Stimulated activated CD8-positive, alpha-beta memory T cell treated with anti-CD3 and anti-CD28 coated beads, Interleukin-4, amount 100 ng/mL, for 24 hours (primary cell): Measurements from ENCODE around the gene RCAN1.
"Not testable (repeated sequence)": the region's sequence is repeated elsewhere in the genome, so short reads cannot be mapped to it uniquely, and the experiment has no call there.

Experiments
- DNase-seq: peaks from one replicate; pipeline ENCODE4 v3.0.0-alpha.2; 2020; ENCODE audit warnings: low read depth

RCAN1 gene

GRCh38 chr21:34514576-34515115, 100.3 kb downstream of the RCAN1 start:
- DNase-seq, result no peak

- DNase-seq, result no peak
Observed at GRCh38 chr21:34513129-34513675, 101.7 kb downstream of the RCAN1 start.

- no peak for DNase-seq
Observed at GRCh38 chr21:34511787-34512455, 103.0 kb downstream of the RCAN1 start, which contains the start of gene KCNE1. Gene KCNE1 (minus strand): TSS chr21:34512210. CDS start chr21:34449634, 62,576 bp downstream.

- no peak for DNase-seq
Observed at GRCh38 chr21:34511181-34511580, 103.7 kb downstream of the RCAN1 start.

GRCh38 chr21:34510148-34511142, 104.5 kb downstream of the RCAN1 start:
- DNase-seq, result peak; percentile 32

- DNase-seq, result no peak
Observed at GRCh38 chr21:34509151-34509550, 105.8 kb downstream of the RCAN1 start.

GRCh38 chr21:34504595-34504994, 110.3 kb downstream of the RCAN1 start:
- no peak for DNase-seq

- DNase-seq, result no peak
Observed at GRCh38 chr21:34502480-34503106, 112.3 kb downstream of the RCAN1 start.

- no peak for DNase-seq
Observed at GRCh38 chr21:34501716-34502115, 113.2 kb downstream of the RCAN1 start.

- DNase-seq, result no peak
Observed at GRCh38 chr21:34500191-34500590, 114.7 kb downstream of the RCAN1 start.

- DNase-seq, result no peak
Observed at GRCh38 chr21:34499116-34499515, 115.8 kb downstream of the RCAN1 start.

GRCh38 chr21:34498623-34499022, 116.3 kb downstream of the RCAN1 start:
- no peak for DNase-seq

- DNase-seq, result not testable (repeated sequence)
Observed at GRCh38 chr21:34483854-34484253, 131.1 kb downstream of the RCAN1 start.

- DNase-seq, result not testable (repeated sequence)
Observed at GRCh38 chr21:34483435-34483834, 131.5 kb downstream of the RCAN1 start.

- DNase-seq, result not testable (repeated sequence)
Observed at GRCh38 chr21:34467333-34467732, 147.6 kb downstream of the RCAN1 start.
